ENCODE data around the gene TTC17. TPM values are rescaled to one million over a fixed set of nuclear protein-coding genes. Genes with fewer than 3 reads are reported as not detected.

The TTC17 gene
- total and polyA plus RNA-seq, 2 donors (not counting 1 experiment from before 2014, with no cell fraction given) = 68.7 to 176 TPM

DNA sequence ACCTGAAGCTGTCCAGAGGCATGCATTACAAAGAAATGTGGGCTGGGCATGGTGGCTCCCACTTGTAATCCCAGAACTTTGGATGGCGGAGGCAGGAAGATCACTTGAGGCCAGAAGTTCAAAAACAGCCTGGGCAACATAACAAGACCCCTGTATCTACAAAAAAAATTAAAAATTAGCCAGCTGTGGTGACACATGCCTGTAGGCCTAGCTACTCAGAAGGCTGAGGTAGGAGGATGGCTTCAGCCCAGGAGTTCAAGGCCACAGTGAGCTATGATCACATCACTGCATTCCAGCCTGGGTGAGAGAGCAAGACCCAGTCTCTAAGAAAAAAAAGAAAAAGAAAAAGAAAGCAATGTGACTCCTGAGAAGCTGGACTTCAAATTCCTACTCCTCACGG is 183.3 kb downstream of the TTC17 start:
- no peak for ATAC-seq (ENCODE audit: low read depth)
- ChIA-PET CTCF (no interaction called here), POLR2A (no interaction called here)
- WGBS (ENCODE audit: insufficient coverage) = 100% methylated on average over 1 of the region's 2 CpGs
- TF ChIP-seq EZH2 (IDR thresholded peaks at IDR 0.05; ENCODE audit: borderline replicate concordance, insufficient read depth, low read depth, low read length, poor library complexity, severe bottlenecking) = no peak
- TF ChIP-seq, protein P1, sequence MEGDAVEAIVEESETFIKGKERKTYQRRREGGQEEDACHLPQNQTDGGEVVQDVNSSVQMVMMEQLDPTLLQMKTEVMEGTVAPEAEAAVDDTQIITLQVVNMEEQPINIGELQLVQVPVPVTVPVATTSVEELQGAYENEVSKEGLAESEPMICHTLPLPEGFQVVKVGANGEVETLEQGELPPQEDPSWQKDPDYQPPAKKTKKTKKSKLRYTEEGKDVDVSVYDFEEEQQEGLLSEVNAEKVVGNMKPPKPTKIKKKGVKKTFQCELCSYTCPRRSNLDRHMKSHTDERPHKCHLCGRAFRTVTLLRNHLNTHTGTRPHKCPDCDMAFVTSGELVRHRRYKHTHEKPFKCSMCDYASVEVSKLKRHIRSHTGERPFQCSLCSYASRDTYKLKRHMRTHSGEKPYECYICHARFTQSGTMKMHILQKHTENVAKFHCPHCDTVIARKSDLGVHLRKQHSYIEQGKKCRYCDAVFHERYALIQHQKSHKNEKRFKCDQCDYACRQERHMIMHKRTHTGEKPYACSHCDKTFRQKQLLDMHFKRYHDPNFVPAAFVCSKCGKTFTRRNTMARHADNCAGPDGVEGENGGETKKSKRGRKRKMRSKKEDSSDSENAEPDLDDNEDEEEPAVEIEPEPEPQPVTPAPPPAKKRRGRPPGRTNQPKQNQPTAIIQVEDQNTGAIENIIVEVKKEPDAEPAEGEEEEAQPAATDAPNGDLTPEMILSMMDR (IDR thresholded peaks at IDR 0.05) = no peak
- Mint-ChIP-seq H3K9me3 (ENCODE audit: insufficient read depth) (peaks cover 4% of the 10 kb centered on the region), H3K4me3 (no peak overlapping the region), H3K27ac (no peak overlapping the region), H3K27me3 (peaks cover 61% of the 10 kb centered on the region), H3K4me1 (peaks cover under 1% of the 10 kb centered on the region)
- no peaks in the 10 kb centered on the region for H4K20me1 ChIP-seq (ENCODE audit: control insufficient read depth, insufficient read depth, low read length, poor library complexity, severe bottlenecking)
- peaks cover 3 to 6% (median 3%) of the 10 kb centered on the region in 3 donors for H3K9me3 ChIP-seq (ENCODE audit: control extremely low read depth in 1 of 3, control insufficient read depth in 2 of 3, insufficient read depth in 1 of 3, low read length in 2 of 3)
- no peak overlapping the region for H3K4me3 ChIP-seq (ENCODE audit: control extremely low read depth in 1 of 5, extremely low read depth in 1 of 5, insufficient read depth in 1 of 5, low read depth in 2 of 5, low read length in 4 of 5)
- intact Hi-C loops (cut with micrococcal nuclease) = no loop called here
- H3K79me2 ChIP-seq (ENCODE audit: control insufficient read depth, insufficient read depth, low read length) = no peaks in the 10 kb centered on the region
- no peak overlapping the region for H3K27ac ChIP-seq (ENCODE audit: low read length in 2 of 2)
- H3K9ac ChIP-seq (ENCODE audit: low read length) = no peak overlapping the region
- no peaks in the 10 kb centered on the region for H3K36me3 ChIP-seq (replicated peaks in 1 of 2; ENCODE audit: control extremely low read depth in 1 of 2, control insufficient read depth in 1 of 2, extremely low read depth in 1 of 2, insufficient read depth in 2 of 2, low read length in 1 of 2)
- no peak overlapping the region for H3K4me2 ChIP-seq (replicated peaks; ENCODE audit: low read depth, low read length, poor library complexity, severe bottlenecking)
- peaks cover 0 to 32% (median 11%) of the 10 kb centered on the region in 4 experiments for H3K27me3 ChIP-seq (replicated peaks in 1 of 4; ENCODE audit: control extremely low read depth in 1 of 4, control insufficient read depth in 3 of 4, insufficient read depth in 4 of 4, low read length in 3 of 4)
- H3K4me1 ChIP-seq (ENCODE audit: control insufficient read depth in 2 of 2, insufficient read depth in 2 of 2, low read length in 2 of 2) = no peaks in the 10 kb centered on the region
- no peak for DNase-seq
- H2AFZ ChIP-seq (ENCODE audit: insufficient read depth, low read depth, low read length, poor library complexity, severe bottlenecking) = no peak overlapping the region

DNA sequence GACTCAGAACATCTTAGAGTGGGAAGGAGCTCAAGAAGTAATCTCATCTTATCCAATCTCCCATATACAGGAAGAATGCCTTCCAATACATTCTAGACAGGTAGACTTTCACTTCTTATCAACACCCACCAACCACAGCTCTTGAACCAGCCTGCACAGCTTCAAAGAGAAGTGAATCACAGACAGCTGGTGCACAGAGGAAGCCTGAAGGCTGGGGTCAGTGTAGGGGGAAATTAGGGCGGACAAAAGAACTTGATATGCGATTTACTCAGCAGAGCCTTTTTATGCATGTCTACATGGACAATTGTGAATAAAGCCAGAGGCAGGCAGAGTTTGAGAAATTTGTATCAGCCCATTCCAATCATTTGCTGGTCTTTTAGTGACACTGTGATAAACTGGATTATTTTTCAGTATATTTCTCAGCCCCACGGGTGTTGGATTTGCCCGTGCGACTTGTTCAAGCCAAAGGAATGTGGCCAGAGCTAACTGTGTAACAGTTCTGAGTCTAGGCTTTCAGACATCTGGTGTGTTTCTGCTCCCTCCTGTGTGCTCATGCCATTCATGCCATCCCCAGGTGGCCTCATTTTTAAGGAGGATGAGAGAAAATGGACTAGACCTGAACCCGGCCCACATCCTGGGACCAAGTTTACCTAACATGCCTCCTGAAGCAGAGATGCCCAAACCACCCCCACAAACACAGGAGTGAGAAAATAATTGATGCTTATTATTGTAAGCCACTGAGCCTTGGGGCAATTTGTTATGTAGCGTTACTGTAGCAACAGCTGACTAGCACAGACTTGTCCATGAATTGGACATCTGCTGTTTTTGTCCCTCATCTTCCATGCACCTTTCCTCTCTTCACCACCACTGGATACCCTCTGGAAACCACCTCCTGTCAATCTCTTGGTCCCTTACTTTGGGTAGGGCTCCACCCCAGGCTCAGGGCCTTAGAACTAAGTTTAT is 184.3 kb downstream of the TTC17 start:
- peaks cover 0 to 4% of the 10 kb centered on the region in 2 donors for H3K4me1 ChIP-seq (ENCODE audit: control insufficient read depth in 2 of 2, insufficient read depth in 2 of 2, low read length in 2 of 2)
- H3K4me2 ChIP-seq (replicated peaks; ENCODE audit: low read depth, low read length, poor library complexity, severe bottlenecking) = no peak overlapping the region
- H3K27ac ChIP-seq (ENCODE audit: low read length in 2 of 2) = no peak overlapping the region
- no peak overlapping the region for H2AFZ ChIP-seq (ENCODE audit: insufficient read depth, low read depth, low read length, poor library complexity, severe bottlenecking)
- H3K27ac Mint-ChIP-seq = no peak overlapping the region
- H3K9me3 ChIP-seq (ENCODE audit: control extremely low read depth in 1 of 3, control insufficient read depth in 2 of 3, insufficient read depth in 1 of 3, low read length in 2 of 3) = peaks cover 3 to 10% (median 3%) of the 10 kb centered on the region in 3 donors
- H3K36me3 ChIP-seq (replicated peaks in 1 of 2; ENCODE audit: control extremely low read depth in 1 of 2, control insufficient read depth in 1 of 2, extremely low read depth in 1 of 2, insufficient read depth in 2 of 2, low read length in 1 of 2) = no peaks in the 10 kb centered on the region
- H3K27me3 Mint-ChIP-seq = peaks cover 58% of the 10 kb centered on the region
- ATAC-seq (ENCODE audit: low read depth) (no peak), DNase-seq (no peak)
- 97% methylated on average over 6 of the region's 7 CpGs for WGBS (ENCODE audit: insufficient coverage)
- H3K4me1 Mint-ChIP-seq = peaks cover 2% of the 10 kb centered on the region
- intact Hi-C loops (cut with micrococcal nuclease) = no loop called here
- H3K27me3 ChIP-seq (replicated peaks in 1 of 4; ENCODE audit: control extremely low read depth in 1 of 4, control insufficient read depth in 3 of 4, insufficient read depth in 4 of 4, low read length in 3 of 4) = peaks cover 0 to 36% (median 9%) of the 10 kb centered on the region in 4 experiments
- TF ChIP-seq, protein P1 (IDR thresholded peaks at IDR 0.05) = no peak
- TF ChIP-seq EZH2 (IDR thresholded peaks at IDR 0.05; ENCODE audit: borderline replicate concordance, insufficient read depth, low read depth, low read length, poor library complexity, severe bottlenecking) = no peak
- H4K20me1 ChIP-seq (ENCODE audit: control insufficient read depth, insufficient read depth, low read length, poor library complexity, severe bottlenecking) = no peaks in the 10 kb centered on the region
- peaks cover 4% of the 10 kb centered on the region for H3K9me3 Mint-ChIP-seq (ENCODE audit: insufficient read depth)
- H3K9ac ChIP-seq (ENCODE audit: low read length) = no peak overlapping the region
- no peaks in the 10 kb centered on the region for H3K79me2 ChIP-seq (ENCODE audit: control insufficient read depth, insufficient read depth, low read length)
- POLR2A ChIA-PET = no interaction called here
- CTCF ChIA-PET = no interaction called here
- no peak overlapping the region for H3K4me3 Mint-ChIP-seq
- H3K4me3 ChIP-seq (ENCODE audit: control extremely low read depth in 1 of 5, extremely low read depth in 1 of 5, insufficient read depth in 1 of 5, low read depth in 2 of 5, low read length in 4 of 5) = no peak overlapping the region
